Fibroblast of the aortic adventitia (primary cell): ENCODE measurements around the gene APBA1. TPM values are rescaled to one million over a fixed set of nuclear protein-coding genes. Genes with fewer than 3 reads are reported as not detected.
A peak's percentile ranks its signal among the peaks of the same experiment; 100 is the strongest.

Source experiments
- DNase-seq: peaks from one replicate; pipeline ENCODE4 v3.0.0-alpha.2; 2010; ENCODE audit warnings: low read depth
- H3K4me3 ChIP-seq: 2 replicates; pipeline ENCODE4 v1.5.1; 2011; ENCODE audit warnings: low read depth, mild to moderate bottlenecking, control low read depth, low read length, moderate library complexity
- CTCF ChIP-seq: IDR thresholded peaks from 2 replicates; pipeline ENCODE4 v1.5.1; 2011; ENCODE audit warnings: mild to moderate bottlenecking, low read length, control low read depth, inconsistent platforms; ENCODE audit not compliant: insufficient read depth
- total RNA-seq: library from RNA; depleted of rRNA; stranded (reverse); fragments of >200 nt; gene quantifications from 2 replicates; pipeline ENCODE4 v1.2.3, GENCODE V29; 2012; ENCODE audit warnings: low replicate concordance

APBA1 gene
- total RNA-seq, 1 donor = 12.4 TPM

- H3K4me3 ChIP-seq = no peak overlapping the region
- no peak for TF ChIP-seq CTCF
- DNase-seq = no peak
These were observed 39.4 kb downstream of the APBA1 start for GRCh38 chr9:69632768-69633167.

GRCh38 chr9:69627281-69627680 lies 44.9 kb downstream of the APBA1 start:
- H3K4me3 ChIP-seq = no peak overlapping the region
- DNase-seq = no peak
- TF ChIP-seq CTCF = no peak

- H3K4me3 ChIP-seq = no peak overlapping the region
- DNase-seq = no peak
These were observed 48.9 kb downstream of the APBA1 start for GRCh38 chr9:69623276-69623675.

GRCh38 chr9:69622676-69623075 lies 49.5 kb downstream of the APBA1 start:
- TF ChIP-seq CTCF = no peak
- no peak overlapping the region for H3K4me3 ChIP-seq
- peak; percentile 99 for DNase-seq

More at GRCh38 chr9:69623276-69623675, 48.9 kb downstream of the APBA1 start:
- TF ChIP-seq CTCF = no peak

- TF ChIP-seq CTCF = no peak
- DNase-seq = peak; percentile 49
- H3K4me3 ChIP-seq = no peak overlapping the region
These were observed 50.3 kb downstream of the APBA1 start for GRCh38 chr9:69621730-69622460.

- no peak for DNase-seq
- no peak for TF ChIP-seq CTCF
- no peak overlapping the region for H3K4me3 ChIP-seq
These were observed 51.4 kb downstream of the APBA1 start for GRCh38 chr9:69620731-69621130.

- no peak overlapping the region for H3K4me3 ChIP-seq
- TF ChIP-seq CTCF = no peak
- DNase-seq = no peak
These were observed 52.9 kb downstream of the APBA1 start for GRCh38 chr9:69619233-69619632.
